CD4-positive, alpha-beta memory T cell (primary cell): Measurements from ENCODE around the gene COBL. TPM values are rescaled to one million over a fixed set of nuclear protein-coding genes. Genes with fewer than 3 reads are reported as not detected.
"Not testable (repeated sequence)": the region's sequence is repeated elsewhere in the genome, so short reads cannot be mapped to it uniquely, and the experiment has no call there.

Source experiments
- CTCF ChIA-PET: fragments of 350-600 bp; sonication (Branson Sonifier 250); formaldehyde crosslinking; loops from one replicate; lab custom pipeline; 2021; ENCODE audit warnings: inconsistent platforms; ENCODE audit not compliant: partially characterized antibody; lab: Charles Lee
- POLR2A ChIA-PET: fragments of 350-600 bp; sonication (Branson Sonifier 250); formaldehyde crosslinking; loops from one replicate; lab custom pipeline; 2021; ENCODE audit not compliant: partially characterized antibody; lab: Charles Lee
- DNase-seq, 5 donors: peaks; one replicate each; pipeline versions ENCODE4 v3.0.0 to v3.0.0-alpha.2; 2020 to 2022; ENCODE audit warnings: mixed read lengths in 1 of 5
- H3K27ac ChIP-seq: one replicate; pipeline ENCODE4 v1.7.0; 2013; ENCODE audit warnings: low read depth, low read length
- H3K27me3 ChIP-seq: 2 replicates; pipeline ENCODE4 v1.7.0; 2013; ENCODE audit warnings: mild to moderate bottlenecking, low read length, moderate library complexity; ENCODE audit not compliant: insufficient read depth
- H3K36me3 ChIP-seq: 2 replicates; pipeline ENCODE4 v1.7.0; 2013; ENCODE audit warnings: mild to moderate bottlenecking, low read length, moderate library complexity; ENCODE audit not compliant: insufficient read depth
- H3K4me1 ChIP-seq: 2 replicates; pipeline ENCODE4 v1.7.0; 2013; ENCODE audit warnings: mild to moderate bottlenecking, low read length, moderate library complexity; ENCODE audit not compliant: insufficient read depth
- H3K4me3 ChIP-seq, 2 donors: one replicate each; pipeline ENCODE4 v1.7.0; 2013; ENCODE audit warnings: low read length in 2 of 2, mild to moderate bottlenecking in 1 of 2
- H3K9me3 ChIP-seq, 2 donors: one replicate each; pipeline ENCODE4 v1.7.0; 2013; ENCODE audit warnings: low read length in 2 of 2, control low read depth in 1 of 2; ENCODE audit not compliant: control insufficient read depth in 1 of 2
- H3K27ac Mint-ChIP-seq, 7 donors: one replicate each; pipeline ENCODE4 v1.8.0; 2020 to 2021; ENCODE audit warnings: mixed read lengths in 7 of 7, mild to moderate bottlenecking in 6 of 7, inconsistent platforms in 3 of 7, moderate library complexity in 3 of 7
- H3K27me3 Mint-ChIP-seq, 2 donors: one replicate each; pipeline ENCODE4 v1.8.0; 2020 to 2021; ENCODE audit warnings: mixed read lengths in 2 of 2
- H3K36me3 Mint-ChIP-seq, 2 donors: one replicate each; pipeline ENCODE4 v1.8.0; 2020 to 2021; ENCODE audit warnings: mixed read lengths in 2 of 2, inconsistent platforms in 1 of 2, mild to moderate bottlenecking in 1 of 2
- H3K4me1 Mint-ChIP-seq, 4 donors: one replicate each; pipeline ENCODE4 v1.8.0; 2020 to 2021; ENCODE audit warnings: mixed read lengths in 4 of 4, mild to moderate bottlenecking in 1 of 4
- H3K4me3 Mint-ChIP-seq, 8 donors: one replicate each; pipeline ENCODE4 v1.8.0; 2020 to 2021; ENCODE audit warnings: mixed read lengths in 8 of 8, mild to moderate bottlenecking in 7 of 8, moderate library complexity in 6 of 8, inconsistent platforms in 3 of 8
- H3K9me3 Mint-ChIP-seq, 8 donors: one replicate each; pipeline ENCODE4 v1.8.0; 2020 to 2021; ENCODE audit warnings: mixed read lengths in 8 of 8, mild to moderate bottlenecking in 5 of 8, inconsistent platforms in 3 of 8, moderate library complexity in 1 of 8
- intact Hi-C: fragments of 100-400 bp; cut with micrococcal nuclease; formaldehyde crosslinking; loops from one replicate; pipeline ENCODE4 v1.15.1; 2023
- polyA plus RNA-seq, 2 donors: library from polyadenylated mRNA; unstranded; fragments of 300-500 nt; fragmentation: Illumina TruSeq; gene quantifications; one replicate each; pipeline ENCODE4 v1.2.3, GENCODE V29; 2021
- total RNA-seq, 2 experiments: library from RNA; stranded (reverse); gene quantifications; one replicate each; pipeline ENCODE4 v1.2.3, GENCODE V29; 2021

Gene COBL
- total and polyA plus RNA-seq, 4 experiments from 2014 or later = not detected

- H3K4me3 Mint-ChIP-seq = no peak overlapping the region
- no peaks in the 10 kb centered on the region for H3K4me1 Mint-ChIP-seq
- ChIA-PET POLR2A (no interaction called here), CTCF (interaction anchor here (0.9 kb wide), 1 partner anchor 134 kb away, joined by 3 read pairs; no protein-coding TSS in a partner anchor)
- intact Hi-C loops = no loop called here
- no peaks in the 10 kb centered on the region for H3K4me1 ChIP-seq
- no peak overlapping the region for H3K27ac ChIP-seq
- no peak for DNase-seq
- H3K27me3 Mint-ChIP-seq = peaks cover 0 to 4% of the 10 kb centered on the region in 2 donors
- H3K36me3 ChIP-seq = no peaks in the 10 kb centered on the region
- H3K9me3 Mint-ChIP-seq = no peaks in the 10 kb centered on the region
- no peaks in the 10 kb centered on the region for H3K27me3 ChIP-seq
- H3K9me3 ChIP-seq = no peaks in the 10 kb centered on the region
- no peak overlapping the region for H3K27ac Mint-ChIP-seq
- no peaks in the 10 kb centered on the region for H3K36me3 Mint-ChIP-seq
- no peak overlapping the region for H3K4me3 ChIP-seq
These were observed 308.8 kb downstream of the COBL start for GRCh38 chr7:51007551-51008505.

GRCh38 chr7:51006483-51007235 lies 309.9 kb downstream of the COBL start:
- Histone ChIP-seq H3K9me3 (no peaks in the 10 kb centered on the region), H3K27ac (no peak overlapping the region), H3K27me3 (no peaks in the 10 kb centered on the region), H3K4me1 (no peaks in the 10 kb centered on the region), H3K36me3 (no peaks in the 10 kb centered on the region), H3K4me3 (no peak overlapping the region)
- Mint-ChIP-seq H3K36me3 (no peaks in the 10 kb centered on the region), H3K27me3 (peaks cover 0 to 3% of the 10 kb centered on the region in 2 donors), H3K27ac (peak overlapping the region in 1 of 7 donors; percentile 66), H3K4me1 (no peaks in the 10 kb centered on the region), H3K4me3 (no peak overlapping the region), H3K9me3 (no peaks in the 10 kb centered on the region)
- POLR2A ChIA-PET = no interaction called here
- DNase-seq = no peak
- intact Hi-C loops = no loop called here
- CTCF ChIA-PET = interaction anchor here (0.9 kb wide), 1 partner anchor 135 kb away, joined by 3 read pairs; no protein-coding TSS in a partner anchor

- H3K36me3 ChIP-seq = no peaks in the 10 kb centered on the region
- H3K9me3 ChIP-seq = no peaks in the 10 kb centered on the region
- Mint-ChIP-seq H3K36me3 (no peaks in the 10 kb centered on the region), H3K27me3 (no peaks in the 10 kb centered on the region), H3K4me1 (no peaks in the 10 kb centered on the region), H3K4me3 (no peak overlapping the region), H3K9me3 (peaks cover 0 to 8% (median 0%) of the 10 kb centered on the region in 8 donors), H3K27ac (no peak overlapping the region)
- H3K27ac ChIP-seq = no peak overlapping the region
- ChIA-PET POLR2A (no interaction called here), CTCF (interaction anchor here (1.1 kb wide), 1 partner anchor 10 kb away, joined by 3 read pairs; no protein-coding TSS in a partner anchor)
- H3K27me3 ChIP-seq = no peaks in the 10 kb centered on the region
- no peak for DNase-seq
- no peak overlapping the region for H3K4me3 ChIP-seq
- H3K4me1 ChIP-seq = no peaks in the 10 kb centered on the region
- intact Hi-C loops = no loop called here
These were observed 311.5 kb downstream of the COBL start for GRCh38 chr7:51005074-51005473.

DNA sequence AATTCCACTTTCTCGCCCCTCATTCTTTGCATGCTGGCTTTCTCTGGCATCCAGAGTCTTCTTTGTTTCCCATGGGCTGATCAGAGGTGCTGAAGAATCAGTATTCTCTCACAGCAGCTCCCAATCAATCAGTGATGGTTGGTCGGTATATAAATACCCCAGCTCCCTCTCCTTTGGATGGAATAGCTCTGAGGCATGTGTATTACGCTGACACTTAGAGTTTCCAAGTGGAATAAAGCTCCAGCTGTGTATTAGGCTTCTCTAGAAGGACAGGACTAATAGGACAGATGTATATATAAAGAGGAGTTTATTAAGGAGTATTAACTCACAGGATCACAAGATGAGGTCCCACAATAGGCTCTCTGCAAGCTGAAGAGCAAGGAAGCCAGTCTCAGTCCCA lies 315.7 kb downstream of the COBL start:
- H3K9me3 Mint-ChIP-seq = peaks cover 0 to 8% (median 2%) of the 10 kb centered on the region in 8 donors

GRCh38 chr7:50994753-50995319 lies 321.8 kb downstream of the COBL start:
- CTCF ChIA-PET = interaction anchor here (1.5 kb wide), 1 partner anchor 11 kb away, joined by 3 read pairs; no protein-coding TSS in a partner anchor
- no peaks in the 10 kb centered on the region for H3K4me1 Mint-ChIP-seq
- Histone ChIP-seq H3K27me3 (no peaks in the 10 kb centered on the region), H3K4me3 (no peak overlapping the region), H3K27ac (no peak overlapping the region), H3K4me1 (no peaks in the 10 kb centered on the region), H3K9me3 (no peaks in the 10 kb centered on the region), H3K36me3 (no peaks in the 10 kb centered on the region)
- intact Hi-C loops = no loop called here
- no peak for DNase-seq
- H3K27ac Mint-ChIP-seq = no peak overlapping the region
- H3K9me3 Mint-ChIP-seq = peaks cover 0 to 8% (median 4%) of the 10 kb centered on the region in 8 donors
- H3K4me3 Mint-ChIP-seq = no peak overlapping the region
- POLR2A ChIA-PET = no interaction called here
- no peaks in the 10 kb centered on the region for H3K36me3 Mint-ChIP-seq
- H3K27me3 Mint-ChIP-seq = peaks cover 5 to 7% of the 10 kb centered on the region in 2 donors

More for the DNA sequence above, 315.7 kb downstream of the COBL start:
- no peaks in the 10 kb centered on the region for H3K4me1 Mint-ChIP-seq
- no peak overlapping the region for H3K27ac ChIP-seq
- H3K4me1 ChIP-seq = no peaks in the 10 kb centered on the region
- DNase-seq = no peak
- no peaks in the 10 kb centered on the region for H3K9me3 ChIP-seq
- H3K4me3 Mint-ChIP-seq = no peak overlapping the region
- no peak overlapping the region for H3K4me3 ChIP-seq
- H3K27me3 Mint-ChIP-seq = peaks cover 0 to 1% of the 10 kb centered on the region in 2 donors
- no peaks in the 10 kb centered on the region for H3K36me3 ChIP-seq
- H3K27ac Mint-ChIP-seq = no peak overlapping the region
- POLR2A ChIA-PET = no interaction called here
- CTCF ChIA-PET = no interaction called here
- no peaks in the 10 kb centered on the region for H3K27me3 ChIP-seq
- no peaks in the 10 kb centered on the region for H3K36me3 Mint-ChIP-seq
- intact Hi-C loops = no loop called here

DNA sequence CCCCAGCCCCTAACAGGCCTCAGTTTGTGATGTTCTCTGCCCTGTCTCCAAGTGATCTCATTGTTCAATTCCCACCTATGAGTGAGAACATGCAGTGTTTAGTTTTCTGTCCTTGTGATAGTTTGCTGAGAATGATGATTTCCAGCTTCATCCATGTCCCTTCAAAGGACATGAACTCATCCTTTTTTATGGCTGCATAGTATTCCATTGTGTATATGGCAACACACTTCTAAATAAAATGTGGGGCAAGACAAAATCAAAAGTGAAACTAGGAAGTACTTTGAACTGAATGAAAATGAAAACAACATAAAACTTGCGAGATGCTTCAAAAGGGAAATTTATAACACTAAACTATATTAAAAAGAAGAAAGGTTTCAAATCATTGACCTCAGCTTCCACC lies 326.4 kb downstream of the COBL start:
- intact Hi-C loops, POLR2A ChIA-PET, CTCF ChIA-PET: not testable (repeated sequence)

DNA sequence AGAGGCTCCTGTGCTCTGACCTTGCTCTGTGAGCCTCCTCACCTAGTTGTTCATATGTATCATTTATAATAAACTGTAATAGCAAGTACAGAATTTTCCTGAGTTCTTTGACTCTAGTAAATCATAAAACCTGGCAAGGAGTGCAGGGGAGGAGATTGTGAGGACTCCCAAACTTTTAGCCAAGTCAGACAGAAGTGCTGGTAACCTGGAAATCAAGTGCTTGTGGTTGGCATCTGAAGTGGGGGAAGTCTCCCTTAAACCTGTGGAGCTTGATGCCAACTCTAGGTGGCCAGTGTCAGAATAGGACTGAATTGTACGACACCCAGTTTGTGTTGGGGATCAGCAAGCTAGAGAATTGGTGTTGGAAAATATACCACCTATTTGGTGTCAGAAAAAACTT lies 327.6 kb downstream of the COBL start:
- no peak overlapping the region for H3K27ac ChIP-seq
- CTCF ChIA-PET = no interaction called here

More for the DNA sequence above, 326.4 kb downstream of the COBL start:
- not testable (repeated sequence) for H3K9me3 ChIP-seq, H3K36me3 ChIP-seq, H3K27me3 ChIP-seq, H3K9me3 Mint-ChIP-seq, H3K27ac ChIP-seq, H3K27me3 Mint-ChIP-seq, H3K4me1 ChIP-seq, H3K36me3 Mint-ChIP-seq, DNase-seq, H3K4me1 Mint-ChIP-seq, H3K4me3 ChIP-seq, H3K4me3 Mint-ChIP-seq, H3K27ac Mint-ChIP-seq

More for the DNA sequence above, 327.6 kb downstream of the COBL start:
- Histone ChIP-seq H3K36me3 (no peaks in the 10 kb centered on the region), H3K9me3 (no peaks in the 10 kb centered on the region), H3K4me3 (no peak overlapping the region), H3K4me1 (no peaks in the 10 kb centered on the region), H3K27me3 (no peaks in the 10 kb centered on the region)
- Mint-ChIP-seq H3K27me3 (peaks cover 5 to 8% of the 10 kb centered on the region in 2 donors), H3K9me3 (peaks cover 0 to 8% (median 4%) of the 10 kb centered on the region in 8 donors), H3K27ac (no peak overlapping the region), H3K36me3 (no peaks in the 10 kb centered on the region), H3K4me1 (no peaks in the 10 kb centered on the region), H3K4me3 (no peak overlapping the region)
- POLR2A ChIA-PET = no interaction called here
- no peak for DNase-seq
- intact Hi-C loops = no loop called here
